ENCODE results near the gene CDH5. TPM values are rescaled to one million over a fixed set of nuclear protein-coding genes. Genes with fewer than 3 reads are reported as not detected.
"Not testable (repeated sequence)": the region's sequence is repeated elsewhere in the genome, so short reads cannot be mapped to it uniquely, and the experiment has no call there.

Gene CDH5
- total RNA-seq, 1 experiment from 2014 or later = 3.6 TPM

- Histone ChIP-seq H3K9me3 (ENCODE audit: insufficient read depth, low read depth) (no peaks in the 10 kb centered on the region), H3K4me2 (no peak overlapping the region), H3K79me2 (ENCODE audit: low read depth) (no peaks in the 10 kb centered on the region), H3K27me3 (ENCODE audit: insufficient read depth, low read depth) (no peaks in the 10 kb centered on the region), H3K27ac (no peak overlapping the region), H3K4me3 (no peak overlapping the region), H4K20me1 (ENCODE audit: insufficient read depth) (no peaks in the 10 kb centered on the region), H3K4me1 (replicated peaks; ENCODE audit: insufficient read depth) (peaks cover 9% of the 10 kb centered on the region; the same call in 1 of the 2 replicates), H3F3A (ENCODE audit: insufficient read depth, low read depth) (no peaks in the 10 kb centered on the region), H2AFZ (no peak overlapping the region), H3K36me3 (ENCODE audit: low read depth) (no peaks in the 10 kb centered on the region), H3K9me2 (ENCODE audit: insufficient read depth) (no peaks in the 10 kb centered on the region)
- intact Hi-C loops (cut with micrococcal nuclease; ENCODE audit: unreplicated experiment) = no loop called here
- POLR2A ChIA-PET (ENCODE audit: unreplicated experiment) = no interaction called here
- BruUV-seq (replicated peaks) = no TSS peak
- no peak for TF ChIP-seq CTCF (conservative IDR thresholded peaks at IDR 0.05)
- no peak for TF ChIP-seq EZH2 (IDR thresholded peaks at IDR 0.05; ENCODE audit: low read depth)
- CTCF ChIA-PET = no interaction called here
- peak; percentile 21 to 73 for DNase-seq
These were observed 80.2 kb downstream of the CDH5 start for GRCh38 chr16:66446737-66447136.

GRCh38 chr16:66447491-66447890, 81.0 kb downstream of the CDH5 start:
- H3K27me3 ChIP-seq (ENCODE audit: insufficient read depth, low read depth) = no peaks in the 10 kb centered on the region
- POLR2A ChIA-PET (ENCODE audit: unreplicated experiment) = no interaction called here
- no peak for DNase-seq
- no peak overlapping the region for H2AFZ ChIP-seq
- H3K4me1 ChIP-seq (replicated peaks; ENCODE audit: insufficient read depth) = peaks cover 5% of the 10 kb centered on the region; the same call in 1 of the 2 replicates
- H3K4me2 ChIP-seq = no peak overlapping the region
- no peaks in the 10 kb centered on the region for H3K79me2 ChIP-seq (ENCODE audit: low read depth)
- no peak for TF ChIP-seq CTCF (conservative IDR thresholded peaks at IDR 0.05)
- no peak for TF ChIP-seq EZH2 (IDR thresholded peaks at IDR 0.05; ENCODE audit: low read depth)
- no peak overlapping the region for H3K4me3 ChIP-seq
- no peaks in the 10 kb centered on the region for H3K36me3 ChIP-seq (ENCODE audit: low read depth)
- no peaks in the 10 kb centered on the region for H4K20me1 ChIP-seq (ENCODE audit: insufficient read depth)
- BruUV-seq (replicated peaks) = no TSS peak
- H3K9me2 ChIP-seq (ENCODE audit: insufficient read depth) = no peaks in the 10 kb centered on the region
- no peaks in the 10 kb centered on the region for H3K9me3 ChIP-seq (ENCODE audit: insufficient read depth, low read depth)
- intact Hi-C loops (cut with micrococcal nuclease; ENCODE audit: unreplicated experiment) = no loop called here
- H3K27ac ChIP-seq = no peak overlapping the region
- no peaks in the 10 kb centered on the region for H3F3A ChIP-seq (ENCODE audit: insufficient read depth, low read depth)
- CTCF ChIA-PET = no interaction called here

GRCh38 chr16:66451548-66451947, 85.1 kb downstream of the CDH5 start:
- Histone ChIP-seq H3K79me2 (ENCODE audit: low read depth) (no peaks in the 10 kb centered on the region), H3K36me3 (ENCODE audit: low read depth) (no peaks in the 10 kb centered on the region), H3F3A (ENCODE audit: insufficient read depth, low read depth) (no peaks in the 10 kb centered on the region), H3K27me3 (ENCODE audit: insufficient read depth, low read depth) (no peaks in the 10 kb centered on the region), H3K9me3 (ENCODE audit: insufficient read depth, low read depth) (no peaks in the 10 kb centered on the region), H3K4me2 (no peak overlapping the region), H3K27ac (no peak overlapping the region), H3K9me2 (ENCODE audit: insufficient read depth) (no peaks in the 10 kb centered on the region), H2AFZ (no peak overlapping the region), H3K4me3 (no peak overlapping the region), H4K20me1 (ENCODE audit: insufficient read depth) (no peaks in the 10 kb centered on the region), H3K4me1 (replicated peaks; ENCODE audit: insufficient read depth) (peaks cover under 1% of the 10 kb centered on the region; the same call in 1 of the 2 replicates)
- CTCF ChIA-PET = interaction anchor here (0.6 kb wide), 1 partner anchor 118 kb away, joined by 3 read pairs; no protein-coding TSS in a partner anchor
- BruUV-seq (replicated peaks) = no TSS peak
- TF ChIP-seq CTCF (conservative IDR thresholded peaks at IDR 0.05) = no peak
- TF ChIP-seq EZH2 (IDR thresholded peaks at IDR 0.05; ENCODE audit: low read depth) = no peak
- intact Hi-C loops (cut with micrococcal nuclease; ENCODE audit: unreplicated experiment) = no loop called here
- DNase-seq = no peak
- POLR2A ChIA-PET (ENCODE audit: unreplicated experiment) = no interaction called here

- H4K20me1 ChIP-seq (ENCODE audit: insufficient read depth); H3K79me2 ChIP-seq (ENCODE audit: low read depth); H3K27me3 ChIP-seq (ENCODE audit: insufficient read depth, low read depth); intact Hi-C loops (cut with micrococcal nuclease; ENCODE audit: unreplicated experiment); CTCF ChIA-PET; BruUV-seq (replicated peaks); DNase-seq; POLR2A ChIA-PET (ENCODE audit: unreplicated experiment); H3K27ac ChIP-seq; H2AFZ ChIP-seq; H3K9me3 ChIP-seq (ENCODE audit: insufficient read depth, low read depth); H3K4me1 ChIP-seq (replicated peaks; ENCODE audit: insufficient read depth); H3F3A ChIP-seq (ENCODE audit: insufficient read depth, low read depth); H3K4me2 ChIP-seq; H3K4me3 ChIP-seq; H3K36me3 ChIP-seq (ENCODE audit: low read depth); H3K9me2 ChIP-seq (ENCODE audit: insufficient read depth): not testable (repeated sequence)
These were observed 86.7 kb downstream of the CDH5 start for GRCh38 chr16:66453230-66453629.
